Renal cortical epithelial cell (primary cell): Measurements from ENCODE around the gene ZNF275. TPM values are rescaled to one million over a fixed set of nuclear protein-coding genes. Genes with fewer than 3 reads are reported as not detected.
A peak's percentile ranks its signal among the peaks of the same experiment; 100 is the strongest.
"Not testable (repeated sequence)": the region's sequence is repeated elsewhere in the genome, so short reads cannot be mapped to it uniquely, and the experiment has no call there.

Source experiments
- DNase-seq: peaks from one replicate; pipeline ENCODE4 v3.0.0-alpha.2; 2011; ENCODE audit warnings: low read depth
- total RNA-seq: library from RNA; depleted of rRNA; stranded (reverse); fragments of >200 nt; gene quantifications from 2 replicates; pipeline ENCODE4 v1.2.3, GENCODE V29; 2014

ZNF275 gene
- total RNA-seq, result 4.3 and 9.5 TPM in 2 replicates

DNA sequence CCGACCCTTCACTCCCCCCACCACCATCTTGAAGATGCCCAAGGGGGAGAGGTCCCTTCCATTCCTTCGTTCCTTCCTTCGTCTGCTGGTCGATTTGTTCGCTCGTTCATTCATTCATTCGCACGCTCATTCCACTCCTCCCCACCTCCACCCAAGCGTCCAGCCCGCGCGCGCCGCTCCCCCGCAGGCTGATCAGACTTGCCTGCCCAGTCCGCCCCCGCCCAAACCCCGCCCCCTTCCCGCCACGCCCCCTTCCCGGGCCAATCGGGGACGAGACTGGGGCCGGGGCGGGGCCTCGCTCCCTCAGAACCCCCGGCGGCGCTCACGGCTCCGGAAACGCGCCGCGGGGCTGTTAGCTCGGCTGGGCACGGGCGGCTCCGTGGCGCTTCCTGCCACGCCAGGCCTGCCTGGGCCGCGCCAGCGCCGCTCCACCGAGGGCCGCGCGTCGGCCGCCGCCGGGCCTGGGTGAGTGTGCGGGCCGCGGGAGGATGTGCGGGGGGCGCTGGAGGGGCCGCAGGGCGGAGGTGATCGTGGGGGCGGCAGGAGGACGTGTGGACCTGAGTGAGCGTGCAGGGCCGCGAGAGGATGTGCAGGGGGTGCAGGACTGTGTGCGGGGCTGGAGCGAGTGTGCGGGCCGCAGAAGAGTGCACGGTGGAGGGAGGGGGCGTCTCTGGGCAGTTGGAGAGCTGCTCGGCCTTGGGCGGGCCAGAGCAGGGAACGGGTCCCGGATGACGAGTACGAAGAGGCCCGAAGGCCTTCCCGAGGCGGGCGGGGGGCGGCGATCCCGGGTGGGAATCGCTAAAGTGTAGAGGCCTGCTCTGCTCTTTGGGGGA, at the start of gene ZNF275:
Gene ZNF275, plus strand, starts transcription at position 333 of the 833 bp plus-strand sequence. CDS start 2,527 bp downstream, outside the sequence.
- DNase-seq, result peak; percentile 10

DNA sequence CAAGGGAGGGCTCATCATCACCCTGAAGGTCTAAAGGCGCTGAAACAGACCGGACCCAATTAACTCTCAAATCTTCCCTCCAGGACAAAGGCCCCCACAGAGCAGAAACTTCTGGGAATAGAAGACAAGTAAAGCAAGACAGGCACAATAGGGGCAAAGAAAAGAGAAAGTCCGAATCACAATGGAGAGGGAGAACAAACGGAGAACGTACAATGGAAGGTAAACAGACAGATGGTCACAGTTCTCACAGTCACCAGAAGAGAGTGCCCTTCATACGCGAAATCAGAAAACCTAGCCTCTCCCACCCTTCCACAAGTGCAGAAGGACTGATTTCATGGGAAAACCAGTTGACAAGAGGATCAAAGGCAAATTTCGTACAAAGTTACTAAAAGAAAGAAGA, 48.3 kb upstream of the ZNF275 start:
- DNase-seq, result not testable (repeated sequence)

DNA sequence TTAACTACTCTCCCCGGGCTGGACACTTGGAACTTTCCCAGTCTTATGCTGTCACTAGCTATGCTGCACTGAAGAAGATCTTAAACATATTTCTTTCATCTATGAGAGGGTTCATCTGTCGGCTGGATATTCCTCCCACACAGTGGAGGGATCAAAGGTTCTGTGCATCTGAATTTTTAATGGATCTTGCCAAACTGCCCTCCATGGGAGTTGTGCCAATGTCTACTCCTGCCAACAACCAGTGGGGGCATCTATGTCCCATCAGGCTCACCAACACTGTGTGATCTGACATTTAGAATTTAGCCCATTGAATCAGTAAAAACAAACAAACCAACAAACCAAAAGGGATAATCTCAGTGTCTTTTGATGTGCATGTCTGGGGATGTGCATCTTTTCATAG, 45.1 kb upstream of the ZNF275 start:
- not testable (repeated sequence) for DNase-seq

- DNase-seq, result not testable (repeated sequence)
These were observed 40.4 kb upstream of the ZNF275 start for GRCh38 chrX:153293485-153294071.

GRCh38 chrX:153297376-153297775, 36.6 kb upstream of the ZNF275 start:
- no peak for DNase-seq

DNA sequence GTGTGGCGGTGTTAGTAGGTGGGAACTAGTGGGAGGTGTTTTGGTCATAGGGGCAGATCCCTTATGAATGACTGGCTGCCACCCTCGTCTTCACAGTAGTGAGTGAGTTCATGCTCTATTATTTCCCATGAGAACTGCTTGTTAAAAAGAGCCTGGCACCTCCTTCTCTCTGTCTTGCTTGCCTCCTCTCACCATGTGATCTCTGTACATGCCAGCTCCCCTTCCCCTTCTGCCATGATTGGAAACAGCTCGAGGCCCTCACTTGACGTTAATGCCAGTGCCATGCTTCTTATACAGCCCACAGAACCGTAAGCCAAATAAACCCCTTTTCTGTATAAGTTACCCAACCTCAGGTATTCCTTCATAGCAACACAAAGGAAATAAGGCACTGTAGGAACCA, 34.1 kb upstream of the ZNF275 start:
- no peak for DNase-seq

GRCh38 chrX:153301746-153302145, 32.2 kb upstream of the ZNF275 start:
- DNase-seq, result no peak

DNA sequence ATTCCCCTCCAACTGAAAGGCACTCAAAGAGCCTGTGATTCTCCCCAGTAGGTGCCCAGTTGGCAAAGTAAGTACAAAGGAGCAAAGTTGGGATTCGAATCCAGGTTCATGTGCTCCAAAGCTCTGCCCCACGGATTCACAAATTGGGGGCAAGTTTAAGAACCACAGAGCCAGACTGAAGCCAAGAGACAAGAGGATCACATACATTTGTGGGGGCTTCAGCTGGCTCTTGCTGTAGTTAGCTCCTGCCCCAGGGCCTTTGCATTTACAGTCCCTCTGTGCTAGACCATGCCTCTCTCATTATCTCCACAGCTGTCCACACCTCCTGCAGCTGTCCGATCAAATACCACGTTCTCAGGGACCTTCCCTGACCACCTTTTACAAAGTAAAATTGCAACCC, 31.2 kb upstream of the ZNF275 start:
- no peak for DNase-seq

- DNase-seq, result no peak
These were observed 30.4 kb upstream of the ZNF275 start for GRCh38 chrX:153303276-153304262.

DNA sequence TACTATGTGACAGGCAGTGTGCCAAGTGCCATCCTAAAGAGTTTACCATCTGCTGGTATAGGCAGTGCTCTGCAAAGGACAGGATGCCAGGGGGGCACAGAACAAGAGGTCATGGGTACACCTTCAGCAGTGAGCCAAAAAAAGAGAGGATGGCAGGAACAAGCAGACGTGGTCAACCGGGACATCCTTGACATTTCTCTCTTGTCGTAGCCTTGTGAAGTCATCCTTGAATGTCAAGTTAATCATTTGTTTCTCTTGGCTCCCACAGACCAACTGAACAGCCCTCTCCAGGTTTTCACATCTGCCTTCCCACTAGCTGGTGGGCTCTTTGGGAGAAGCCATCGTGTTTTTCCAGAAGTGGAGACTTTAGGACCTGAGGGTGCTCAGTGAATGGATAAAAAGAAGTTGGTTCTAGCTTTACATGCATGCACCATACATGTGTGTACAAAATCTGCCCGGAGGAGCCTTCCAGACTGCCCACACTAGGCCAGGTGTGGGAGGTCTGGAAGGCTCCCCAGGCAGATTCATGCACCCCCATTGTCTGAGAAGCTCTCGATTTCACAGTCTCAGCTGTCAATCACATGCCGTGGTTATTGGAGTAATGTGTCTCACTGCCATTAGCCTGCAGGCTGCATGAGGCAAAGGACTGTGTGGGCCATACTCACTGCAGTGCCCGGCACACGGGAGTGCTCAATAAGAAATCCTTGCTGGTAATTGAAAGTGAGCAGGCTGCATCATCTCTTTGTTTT, 28.8 kb upstream of the ZNF275 start:
- DNase-seq, result peak; percentile 34

- no peak for DNase-seq
These were observed 28.0 kb upstream of the ZNF275 start for GRCh38 chrX:153305972-153306371.

DNA sequence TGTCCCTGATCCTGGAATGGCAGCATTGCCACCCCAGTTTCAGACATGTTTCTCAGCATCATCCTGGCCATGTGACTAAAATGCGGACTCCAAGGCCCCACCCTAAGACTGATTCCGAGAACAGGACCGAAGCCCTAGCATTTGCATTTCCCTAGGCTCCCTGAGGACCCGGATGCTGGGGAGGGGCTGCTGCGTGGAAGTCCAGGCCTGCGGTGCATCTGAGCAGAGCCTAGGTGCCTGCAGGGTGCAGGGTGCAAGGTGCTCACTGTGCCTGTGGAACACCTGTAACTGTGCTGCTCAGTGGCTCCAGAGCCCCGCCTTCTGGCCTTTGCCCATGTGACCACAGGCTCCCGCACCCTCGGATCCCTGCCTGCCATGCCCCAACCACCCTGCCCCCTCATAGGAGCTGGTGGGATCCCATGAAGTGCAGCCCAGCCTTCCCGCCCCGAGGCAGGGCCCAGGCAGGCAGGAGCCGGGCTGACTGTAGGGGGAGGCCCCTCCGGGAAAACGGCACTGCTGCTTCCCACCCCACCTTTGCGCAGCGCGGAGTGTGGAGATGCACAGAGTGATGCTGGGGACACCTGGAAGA, 27.3 kb upstream of the ZNF275 start:
- no peak for DNase-seq

- DNase-seq, result peak; percentile 14
These were observed 26.4 kb upstream of the ZNF275 start for GRCh38 chrX:153307276-153308178.

DNA sequence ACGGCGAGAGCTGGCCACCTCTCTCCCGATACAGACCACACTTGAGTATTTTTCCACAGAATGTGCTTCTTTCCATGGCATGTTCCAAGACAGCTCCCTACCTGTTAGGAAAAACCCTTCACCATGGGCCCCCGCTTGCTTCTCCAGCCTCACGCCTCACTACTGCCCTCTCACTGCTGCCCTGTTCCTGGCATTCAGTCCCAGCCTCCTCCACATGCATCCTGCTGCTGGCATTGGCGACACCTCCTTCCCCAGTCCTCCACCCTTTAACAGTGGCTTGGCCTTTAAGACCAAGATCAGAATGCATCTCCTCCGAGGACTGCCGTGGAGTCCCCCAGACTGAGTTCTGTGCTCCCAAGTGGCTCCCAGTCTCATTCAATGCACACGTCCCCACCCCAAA, 23.1 kb upstream of the ZNF275 start:
- DNase-seq, result no peak

- DNase-seq, result no peak
These were observed 21.9 kb upstream of the ZNF275 start for GRCh38 chrX:153312041-153312440.

DNA sequence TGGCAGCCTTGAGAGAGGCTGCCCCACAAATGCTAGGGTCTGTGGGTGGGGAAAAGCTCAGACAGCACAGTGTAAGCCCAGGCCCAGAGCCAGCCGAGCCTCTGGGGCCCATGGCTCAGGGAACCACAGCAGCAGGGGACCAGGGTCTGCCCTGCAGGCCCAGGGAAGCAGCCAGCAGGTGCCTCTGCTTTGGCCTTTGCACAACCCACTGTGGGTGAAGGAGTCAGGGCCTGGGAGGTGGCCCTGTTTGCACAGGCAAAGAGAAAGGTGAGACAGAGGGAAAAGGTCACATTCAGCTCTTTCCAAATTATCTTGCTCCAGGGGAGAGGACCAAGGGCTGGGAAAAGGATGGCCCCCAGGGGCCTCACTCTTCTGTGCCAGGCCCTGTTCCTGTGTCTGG, 21.1 kb upstream of the ZNF275 start:
- no peak for DNase-seq

DNA sequence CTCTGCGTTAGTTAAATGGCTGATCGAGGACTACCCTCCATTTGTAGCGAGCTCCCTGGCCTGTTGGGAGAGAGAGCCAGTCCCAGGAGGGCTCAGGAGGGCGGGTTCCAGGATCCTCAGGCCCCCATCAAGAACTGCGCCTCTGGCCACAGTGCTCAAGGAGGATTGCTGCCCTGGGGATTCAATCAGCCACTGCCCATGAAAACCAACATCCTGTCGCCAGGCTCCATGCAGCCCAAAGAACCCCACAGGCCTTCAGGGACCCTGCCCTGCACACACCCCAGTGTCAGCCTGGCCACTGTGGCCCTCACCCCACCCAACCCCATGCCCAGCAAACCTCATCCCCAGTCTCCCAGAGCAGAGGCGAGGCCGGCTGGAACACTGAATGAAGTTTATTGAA, 16.6 kb upstream of the ZNF275 start:
- DNase-seq, result no peak

DNA sequence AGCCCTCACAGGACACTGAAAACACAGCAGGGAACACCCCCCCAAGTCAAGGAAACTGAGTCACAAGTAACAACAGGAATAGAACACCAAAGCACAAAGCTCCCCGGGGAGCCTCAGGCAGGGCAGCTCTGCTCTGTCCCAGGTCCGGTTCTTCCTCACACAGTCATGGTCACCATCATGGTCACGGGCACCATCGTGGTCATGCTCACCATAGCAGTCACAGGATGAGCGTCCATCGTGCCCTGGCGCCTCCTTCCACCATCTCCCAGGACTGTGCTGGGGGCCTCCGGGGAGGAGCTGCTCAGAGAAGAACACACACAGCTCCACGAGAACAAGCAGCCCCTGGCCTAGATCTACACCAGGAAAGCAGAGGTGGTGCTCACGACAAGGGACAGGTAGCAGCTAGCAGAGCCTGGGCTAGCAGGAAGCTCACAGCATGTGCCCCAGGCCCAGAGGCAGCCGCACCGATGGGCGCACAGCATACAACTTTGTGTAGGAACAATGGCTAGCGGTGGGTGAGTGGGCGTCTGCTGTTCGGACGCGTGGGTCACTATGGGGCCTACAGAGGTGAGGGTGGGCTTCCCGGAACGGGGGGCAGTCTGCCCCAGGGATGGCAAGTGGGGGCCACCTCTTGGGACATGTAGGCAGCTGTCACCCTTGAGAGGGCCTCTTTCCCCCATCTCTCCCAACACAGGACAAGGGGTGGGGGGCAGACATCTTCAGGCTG, 15.8 kb upstream of the ZNF275 start:
- DNase-seq, result no peak

DNA sequence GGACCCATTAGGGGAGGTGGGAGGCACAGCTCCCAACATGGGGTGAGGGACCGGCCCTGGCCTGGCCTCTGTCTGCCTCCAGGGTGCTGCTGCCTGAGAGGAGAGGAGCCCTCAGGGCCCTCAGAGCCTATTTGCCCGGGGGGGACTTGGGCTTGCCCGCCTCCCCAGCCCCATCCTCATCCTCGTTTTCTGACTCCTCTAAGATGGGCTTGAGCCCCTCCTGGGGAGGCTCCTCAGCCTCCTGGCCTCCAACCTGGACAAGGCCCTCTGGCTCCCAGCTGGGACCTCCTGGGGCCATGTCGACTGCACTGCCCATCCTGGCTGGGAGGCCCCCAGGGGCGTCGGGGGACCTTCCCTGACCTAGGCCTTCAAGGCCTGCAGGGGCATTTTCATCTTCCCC, 15.1 kb upstream of the ZNF275 start:
- no peak for DNase-seq
